Mesothelial cell of epicardium (in vitro differentiated cells): Measurements from ENCODE around the gene OR14K1. TPM values are rescaled to one million over a fixed set of nuclear protein-coding genes. Genes with fewer than 3 reads are reported as not detected.
"Not testable (repeated sequence)": the region's sequence is repeated elsewhere in the genome, so short reads cannot be mapped to it uniquely, and the experiment has no call there.

Source experiments
- DNase-seq, 2 experiments: peaks; one replicate each; pipeline ENCODE4 v3.0.0; 2021; ENCODE audit warnings: low spot score in 2 of 2; ENCODE audit not compliant: unreplicated experiment in 2 of 2
- H3K27ac Mint-ChIP-seq: 2 replicates; pipeline ENCODE4 v1.8.0; 2021; ENCODE audit warnings: mixed read lengths
- H3K27me3 Mint-ChIP-seq: 2 replicates; pipeline ENCODE4 v1.8.0; 2021; ENCODE audit warnings: low read depth, mixed read lengths
- H3K36me3 Mint-ChIP-seq: 2 replicates; pipeline ENCODE4 v1.8.0; 2021; ENCODE audit warnings: mixed read lengths
- H3K4me1 Mint-ChIP-seq: 2 replicates; pipeline ENCODE4 v1.8.0; 2021; ENCODE audit warnings: mixed read lengths
- H3K4me3 Mint-ChIP-seq: 2 replicates; pipeline ENCODE4 v1.8.0; 2021; ENCODE audit warnings: mild to moderate bottlenecking, moderate library complexity, mixed read lengths
- H3K9me3 Mint-ChIP-seq: 2 replicates; pipeline ENCODE4 v1.8.0; 2021; ENCODE audit warnings: mixed read lengths
- CTCF ChIP-seq: fragments of 200-600 bp; sonication (generic); IDR thresholded peaks from one replicate; pipeline ENCODE4 v1.5.0; 2021; ENCODE audit warnings: antibody characterized with exemption; ENCODE audit not compliant: unreplicated experiment
- total RNA-seq: library from RNA; stranded (reverse); gene quantifications from 3 replicates; pipeline ENCODE4 v1.2.1, GENCODE V29; 2021

Gene OR14K1, protein sequence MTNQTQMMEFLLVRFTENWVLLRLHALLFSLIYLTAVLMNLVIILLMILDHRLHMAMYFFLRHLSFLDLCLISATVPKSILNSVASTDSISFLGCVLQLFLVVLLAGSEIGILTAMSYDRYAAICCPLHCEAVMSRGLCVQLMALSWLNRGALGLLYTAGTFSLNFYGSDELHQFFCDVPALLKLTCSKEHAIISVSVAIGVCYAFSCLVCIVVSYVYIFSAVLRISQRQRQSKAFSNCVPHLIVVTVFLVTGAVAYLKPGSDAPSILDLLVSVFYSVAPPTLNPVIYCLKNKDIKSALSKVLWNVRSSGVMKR
- total RNA-seq = not detected in 3 replicates

DNA sequence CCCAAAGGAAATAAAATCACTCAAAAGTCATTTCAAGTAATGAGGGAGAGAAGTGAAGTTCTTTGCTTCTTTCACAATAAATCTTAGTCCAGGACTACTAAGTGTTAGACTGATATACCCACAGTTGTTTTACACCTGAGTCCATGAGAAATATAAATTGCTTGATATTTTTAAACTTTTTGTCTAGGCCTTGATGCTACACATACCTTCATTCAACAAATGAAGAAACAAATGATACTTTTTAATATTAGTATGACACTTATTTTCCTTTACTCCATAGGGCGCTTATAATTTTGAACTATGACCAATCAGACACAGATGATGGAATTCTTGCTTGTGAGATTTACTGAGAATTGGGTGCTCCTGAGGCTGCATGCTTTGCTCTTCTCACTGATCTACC lies at the start of gene OR14K1:
TSS of gene OR14K1 (plus strand) at position 301 of the 400 bp plus-strand sequence. CDS start at position 301, 0 bp downstream.
- H3K9me3 Mint-ChIP-seq = peaks cover 42% of the 10 kb centered on the region
- no peak for TF ChIP-seq CTCF
- DNase-seq = no peak
- no peak within 1 kb of the TSS for H3K27ac Mint-ChIP-seq
- H3K27me3 Mint-ChIP-seq = no peaks in the 10 kb centered on the region
- H3K36me3 Mint-ChIP-seq = no peaks in the 10 kb centered on the region
- no peaks in the 10 kb centered on the region for H3K4me1 Mint-ChIP-seq
- no peak within 1 kb of the TSS for H3K4me3 Mint-ChIP-seq

GRCh38 chr1:247701338-247701737 lies 37.1 kb upstream of the OR14K1 start:
- H3K36me3 Mint-ChIP-seq = no peaks in the 10 kb centered on the region
- peaks cover 62% of the 10 kb centered on the region for H3K9me3 Mint-ChIP-seq
- no peaks in the 10 kb centered on the region for H3K4me1 Mint-ChIP-seq
- DNase-seq = no peak
- no peak for TF ChIP-seq CTCF
- H3K4me3 Mint-ChIP-seq = no peak overlapping the region
- H3K27me3 Mint-ChIP-seq = no peaks in the 10 kb centered on the region
- H3K27ac Mint-ChIP-seq = no peak overlapping the region

DNA sequence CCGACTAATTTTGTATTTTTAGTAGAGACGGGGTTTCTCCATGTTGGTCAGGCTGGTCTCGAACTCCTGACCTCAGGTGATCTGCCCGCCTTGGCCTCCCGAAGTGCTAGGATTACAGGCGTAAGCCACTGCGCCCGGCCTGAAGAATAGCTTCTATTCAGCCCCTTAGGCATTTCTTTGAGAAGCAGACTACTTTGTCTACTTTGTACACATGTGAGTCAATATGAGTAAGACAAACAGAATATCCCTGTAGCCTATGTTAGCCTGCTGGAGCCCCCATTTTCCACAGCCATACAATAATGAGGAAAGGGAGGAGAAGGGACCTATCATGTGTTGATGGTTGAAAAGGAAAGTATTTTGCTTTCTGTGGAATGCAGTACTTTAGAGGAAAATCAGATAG lies 27.7 kb upstream of the OR14K1 start:
- H3K4me1 Mint-ChIP-seq, H3K27ac Mint-ChIP-seq, H3K36me3 Mint-ChIP-seq, DNase-seq, H3K27me3 Mint-ChIP-seq, H3K4me3 Mint-ChIP-seq: not testable (repeated sequence)
- peaks cover 57% of the 10 kb centered on the region for H3K9me3 Mint-ChIP-seq

DNA sequence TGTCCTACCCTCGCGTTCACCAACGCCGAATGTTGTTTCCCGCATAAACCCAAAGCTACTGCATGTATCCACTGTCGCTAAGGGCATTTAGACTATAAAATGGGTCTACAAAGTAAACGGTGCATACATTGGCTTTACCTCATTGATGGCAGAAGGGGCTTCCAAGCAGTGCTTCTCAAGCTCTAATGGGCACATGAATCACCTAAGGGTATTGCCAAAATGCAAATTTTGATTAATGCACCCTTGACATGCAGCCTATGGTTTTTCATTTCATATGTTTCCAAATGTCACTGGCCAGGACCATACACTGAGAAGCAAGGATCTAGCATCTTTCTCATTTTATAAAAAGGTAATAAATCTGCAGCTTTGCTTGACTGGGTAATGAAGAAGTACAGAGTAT lies 24.7 kb upstream of the OR14K1 start:
- no peak for TF ChIP-seq CTCF
- H3K27me3 Mint-ChIP-seq = no peaks in the 10 kb centered on the region
- H3K9me3 Mint-ChIP-seq = peaks cover 46% of the 10 kb centered on the region
- H3K36me3 Mint-ChIP-seq = no peaks in the 10 kb centered on the region
- no peak overlapping the region for H3K27ac Mint-ChIP-seq
- H3K4me1 Mint-ChIP-seq = no peaks in the 10 kb centered on the region
- no peak overlapping the region for H3K4me3 Mint-ChIP-seq
- DNase-seq = no peak

GRCh38 chr1:247716546-247716945 lies 21.9 kb upstream of the OR14K1 start, which contains the start of gene OR6F1:
Gene OR6F1 (minus strand): TSS chr1:247716646. CDS start chr1:247712755, 3,891 bp downstream.
- Mint-ChIP-seq H3K4me3 (no peak within 1 kb of the TSS), H3K27ac (no peak within 1 kb of the TSS), H3K27me3 (no peaks in the 10 kb centered on the region), H3K9me3 (peaks cover 39% of the 10 kb centered on the region), H3K4me1 (no peaks in the 10 kb centered on the region), H3K36me3 (no peaks in the 10 kb centered on the region)
- DNase-seq = no peak
- no peak for TF ChIP-seq CTCF

DNA sequence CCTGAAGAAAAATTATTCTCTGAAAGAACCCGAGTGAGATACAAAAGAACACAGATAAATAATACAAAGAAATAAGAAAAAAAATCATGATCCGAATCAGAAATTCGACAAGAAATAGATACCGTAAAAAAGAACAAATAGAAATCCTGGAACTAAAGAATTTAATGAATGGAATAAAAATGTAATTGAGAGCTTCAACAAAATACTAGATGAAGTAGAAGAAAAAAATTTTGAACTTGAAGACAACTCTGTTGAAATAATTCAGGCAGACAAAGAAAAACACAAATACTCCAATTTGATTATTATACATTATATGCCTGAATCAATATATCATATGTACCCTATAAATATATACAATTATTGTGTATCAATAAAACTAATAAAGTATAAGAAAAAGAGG lies 17.2 kb upstream of the OR14K1 start:
- no peak overlapping the region for H3K27ac Mint-ChIP-seq
- no peaks in the 10 kb centered on the region for H3K4me1 Mint-ChIP-seq
- TF ChIP-seq CTCF = no peak
- no peak for DNase-seq
- H3K27me3 Mint-ChIP-seq = no peaks in the 10 kb centered on the region
- H3K36me3 Mint-ChIP-seq = no peaks in the 10 kb centered on the region
- no peak overlapping the region for H3K4me3 Mint-ChIP-seq
- peaks cover 43% of the 10 kb centered on the region for H3K9me3 Mint-ChIP-seq
